GM18502 (cell line): ENCODE measurements around the gene RHOV.
"Not testable (repeated sequence)": the region's sequence is repeated elsewhere in the genome, so short reads cannot be mapped to it uniquely, and the experiment has no call there.

Experiments
- ATAC-seq: cut with Tn5 transposase; IDR thresholded peaks from one replicate; pipeline ENCODE4 v1.9.1; 2021; ENCODE audit warnings: mild to moderate bottlenecking; ENCODE audit not compliant: unreplicated experiment, poor library complexity

RHOV gene

DNA sequence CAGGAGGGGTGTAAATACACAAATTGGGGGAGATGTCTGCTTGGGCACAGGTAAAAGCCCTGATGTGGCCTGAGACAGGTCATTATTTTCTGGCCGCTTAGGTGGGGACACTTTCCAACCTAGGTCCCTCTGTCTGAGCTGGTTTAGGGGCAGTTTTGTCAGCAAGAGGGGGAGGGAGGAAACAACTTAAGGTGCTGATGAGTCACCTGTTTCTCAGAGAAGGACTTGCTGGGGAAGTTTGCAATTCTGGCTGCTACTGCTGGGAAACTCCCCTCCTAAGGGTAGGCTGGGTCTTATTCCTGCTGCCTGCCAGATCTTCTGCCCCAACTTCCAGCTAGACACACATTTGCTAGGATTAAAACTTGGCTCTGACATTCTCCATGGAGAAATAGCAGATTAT is 4.8 kb upstream of the RHOV start:
- ATAC-seq: peak; percentile 63

DNA sequence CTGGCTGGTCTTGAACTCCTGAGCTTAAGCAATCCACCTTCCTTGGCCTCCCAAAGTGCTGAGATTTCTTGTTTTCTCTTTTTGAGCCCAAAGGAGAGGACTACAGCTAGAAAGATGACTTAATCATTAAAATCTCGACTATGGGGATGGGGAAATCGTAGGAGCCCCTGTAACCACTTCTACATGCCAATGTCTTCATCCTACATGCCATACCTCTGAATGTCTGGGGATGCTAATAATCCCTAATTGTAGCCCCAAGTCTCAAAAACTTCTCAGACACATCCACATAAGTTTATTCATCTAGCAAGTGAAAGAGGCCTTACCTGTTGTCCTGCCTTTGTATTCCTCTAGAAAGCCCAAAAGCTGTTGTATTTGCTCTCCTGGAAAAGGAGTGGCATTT is 3.7 kb upstream of the RHOV start:
- ATAC-seq: no peak

DNA sequence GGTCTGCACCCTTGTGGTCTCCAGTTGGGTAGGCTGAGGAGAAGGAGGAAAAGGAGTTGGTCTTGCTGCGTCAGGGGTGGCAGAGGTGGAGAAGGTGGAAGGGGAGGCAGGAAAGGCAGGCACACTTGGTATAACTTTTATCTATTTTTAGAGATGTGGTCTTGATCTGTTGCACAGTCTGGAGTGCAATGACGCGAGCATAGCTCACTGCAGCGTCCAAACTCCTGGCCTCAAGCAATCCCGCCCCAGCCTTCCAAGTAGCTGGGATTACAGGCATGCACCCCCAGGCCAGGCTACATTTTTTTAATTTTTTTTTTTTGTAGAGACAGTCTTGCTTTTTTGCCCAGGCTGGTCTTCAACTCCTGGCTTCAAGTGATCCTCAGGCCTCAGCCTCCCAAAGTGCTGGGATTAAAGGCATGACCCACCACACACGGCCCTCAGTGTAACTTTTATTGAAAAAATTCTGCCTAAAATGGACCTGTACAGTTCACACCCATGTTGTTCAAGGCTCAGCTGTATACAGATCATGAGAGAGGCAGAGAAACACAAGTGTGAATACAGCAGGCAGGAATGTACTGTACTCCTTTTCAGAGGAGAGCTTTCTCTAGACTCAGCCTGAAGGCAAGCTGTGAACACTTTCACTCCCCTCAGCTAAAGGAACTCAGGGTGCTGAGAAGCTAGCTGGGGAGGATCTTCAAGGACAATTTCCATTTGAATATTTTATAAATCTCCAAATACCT is 2.1 kb upstream of the RHOV start:
- ATAC-seq: no peak

DNA sequence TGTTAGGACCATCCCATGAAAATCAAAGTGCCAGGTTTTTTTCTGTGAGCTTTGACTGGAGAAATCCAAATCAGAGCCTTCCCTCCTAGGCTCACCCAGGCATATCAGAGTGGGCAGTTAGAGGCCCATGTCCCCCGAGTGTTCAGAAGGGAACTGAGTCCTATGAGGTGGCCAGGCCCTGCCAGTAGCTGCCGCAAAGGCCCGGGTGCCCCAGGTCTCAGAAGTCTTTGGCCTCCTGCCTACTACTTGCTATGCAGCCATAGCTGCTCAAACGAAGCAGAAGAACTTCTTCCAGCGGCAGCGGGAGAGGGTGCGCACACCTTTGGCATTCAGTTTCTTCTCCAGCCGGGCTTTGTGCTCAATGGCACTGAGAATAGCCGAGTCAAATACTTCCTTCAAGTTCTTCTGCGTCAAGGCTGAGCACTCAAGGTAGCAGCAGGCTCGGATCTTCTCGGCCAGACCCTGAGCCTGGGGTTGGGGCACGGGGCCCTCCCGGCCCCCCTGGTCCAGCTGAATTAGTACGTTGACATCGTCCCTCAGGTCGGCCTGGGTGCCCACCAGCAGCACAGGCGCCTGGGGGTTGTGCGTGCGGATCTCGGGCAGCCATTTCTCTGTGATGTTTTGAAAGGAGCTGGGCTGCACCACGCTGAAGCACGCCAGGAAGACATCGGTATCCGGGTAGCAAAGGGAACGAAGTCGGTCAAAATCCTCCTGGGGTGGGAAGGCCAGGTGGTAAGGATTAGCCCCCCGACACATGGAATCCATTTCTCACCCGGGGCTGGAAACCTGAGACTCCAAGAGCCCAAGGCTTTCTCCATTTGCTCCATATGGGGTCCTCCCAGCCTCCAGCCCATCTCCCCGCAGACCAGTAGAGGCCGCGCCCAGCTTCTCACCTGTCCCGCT is 992 bp downstream of the RHOV start:
- ATAC-seq: no peak

DNA sequence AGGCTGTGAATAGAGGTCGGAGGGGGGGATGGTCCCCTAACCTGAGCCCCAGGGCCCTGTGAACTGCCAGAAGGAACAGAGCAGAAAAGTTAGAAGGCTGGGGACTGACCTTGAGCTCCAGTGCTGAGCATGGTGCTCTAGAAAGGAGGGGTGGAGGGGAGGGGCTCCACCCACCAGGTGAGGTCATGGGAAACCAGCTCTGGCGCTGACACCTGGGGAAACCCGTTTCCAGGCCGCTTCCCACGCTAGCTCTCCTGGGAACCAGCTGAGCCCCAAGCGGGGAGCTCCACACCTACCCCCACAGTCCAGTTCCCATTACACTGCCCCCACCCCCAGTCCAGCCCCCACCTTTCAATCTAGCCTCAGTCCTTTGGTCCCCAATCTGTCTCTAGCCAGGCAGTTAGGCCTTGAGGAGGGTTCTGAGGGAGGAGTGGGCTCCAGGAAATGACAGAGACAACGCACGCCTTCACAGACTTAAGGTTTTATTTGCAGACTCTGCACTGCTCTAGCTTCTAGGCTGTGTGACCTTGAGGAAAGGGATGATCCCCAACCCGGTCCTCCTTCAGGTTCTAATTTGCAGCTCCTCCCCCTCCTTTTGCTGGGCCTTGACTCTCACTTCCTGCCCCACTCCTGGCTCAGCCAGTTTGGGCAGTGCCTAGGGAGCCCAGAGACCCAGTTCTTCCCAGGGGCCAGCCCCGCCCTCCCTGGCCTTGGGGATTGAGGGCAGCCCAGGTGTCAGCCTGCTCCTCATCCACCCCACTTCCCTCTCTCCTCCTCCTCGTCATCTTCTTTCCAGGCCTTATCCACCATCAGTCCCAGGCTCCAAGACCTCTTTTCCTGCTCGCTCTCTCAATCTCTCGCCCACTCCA is 2.1 kb downstream of the RHOV start:
- peak; percentile 34 for ATAC-seq

DNA sequence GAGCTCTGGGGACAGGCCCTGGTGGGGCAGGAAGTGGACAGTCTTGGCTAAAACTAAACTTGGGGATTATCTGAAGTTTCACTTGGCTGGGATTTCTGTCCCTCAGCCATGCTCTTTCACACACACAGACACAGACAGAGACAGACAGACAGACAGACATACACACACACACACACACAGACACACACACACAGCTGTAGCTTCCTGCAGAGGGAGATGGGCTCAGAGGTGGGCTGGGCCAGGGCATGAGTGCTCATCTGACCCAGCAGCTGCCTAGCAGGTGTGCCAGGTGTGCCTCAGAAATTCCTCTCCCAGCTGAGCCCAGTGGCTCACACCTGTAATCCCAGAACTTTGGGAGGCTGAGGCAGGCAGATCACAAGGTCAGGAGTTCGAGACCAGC is 3.3 kb downstream of the RHOV start:
- ATAC-seq: no peak

DNA sequence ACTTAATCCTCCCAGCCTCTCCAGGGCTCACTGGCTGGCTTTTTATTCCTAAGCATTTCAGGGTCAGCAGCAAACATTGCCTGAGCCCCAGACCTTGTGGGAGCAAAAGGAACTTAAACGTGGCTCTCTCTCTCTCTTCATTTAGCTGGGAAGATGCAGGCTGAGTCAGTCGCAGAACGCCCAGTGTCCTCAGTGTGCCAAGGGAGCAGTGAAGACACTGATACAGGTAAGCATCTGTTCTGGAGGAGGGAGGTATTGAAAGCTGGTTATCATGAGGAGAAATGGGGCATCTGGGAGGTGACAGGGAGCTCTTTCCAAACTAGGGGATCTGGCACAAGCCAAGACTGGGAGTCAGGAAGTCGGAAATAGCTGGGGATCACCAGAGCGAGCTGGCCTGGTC is 4.3 kb downstream of the RHOV start:
- no peak for ATAC-seq

DNA sequence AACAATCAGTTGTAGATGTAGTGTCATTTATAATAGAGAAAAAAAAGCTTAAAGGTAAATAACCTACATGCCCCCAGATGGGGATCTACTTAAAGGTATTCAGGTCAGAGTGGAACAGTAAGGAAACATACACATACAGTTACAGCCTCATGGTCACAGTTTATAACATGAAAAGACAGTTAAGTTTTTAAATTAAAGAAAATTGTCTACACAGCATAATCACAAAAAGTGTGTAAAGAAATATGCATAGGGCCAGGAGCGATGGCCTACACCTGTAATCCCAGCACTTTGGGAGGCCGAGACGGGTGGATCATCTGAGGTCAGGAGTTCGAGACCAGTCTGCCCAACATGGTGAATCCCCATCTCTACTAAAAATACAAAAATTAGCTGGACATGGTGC is 6.8 kb downstream of the RHOV start:
- ATAC-seq: no peak

DNA sequence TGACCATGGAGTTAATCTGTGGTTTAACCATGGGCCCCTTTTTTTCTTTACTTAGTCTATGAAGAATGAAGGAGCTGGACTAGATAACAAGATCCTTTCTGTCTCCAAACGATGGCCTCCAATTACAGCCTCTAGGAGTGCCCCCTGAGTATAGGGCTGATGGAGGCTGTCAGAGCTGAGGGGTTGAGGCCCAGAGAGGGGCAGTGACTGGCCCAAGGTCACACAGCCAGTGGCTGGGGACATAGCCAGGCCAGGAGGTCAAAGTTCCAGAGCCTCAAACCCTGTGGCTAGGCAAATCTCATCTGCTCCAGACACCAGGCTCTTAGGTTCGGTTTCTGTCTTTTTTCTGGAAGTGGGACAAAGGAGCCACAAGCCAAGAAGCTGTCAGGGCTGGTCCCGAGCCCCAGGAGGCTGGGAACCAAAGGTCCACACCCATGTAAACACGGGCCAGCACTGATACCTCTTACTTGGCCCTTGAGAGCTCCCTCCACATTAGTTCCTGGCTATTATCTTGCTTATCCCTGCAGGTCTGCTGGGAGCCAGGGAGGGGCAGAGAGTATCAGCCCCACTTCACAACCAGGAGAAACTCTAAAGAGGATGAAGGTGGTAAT is 10.3 kb downstream of the RHOV start:
- no peak for ATAC-seq

DNA sequence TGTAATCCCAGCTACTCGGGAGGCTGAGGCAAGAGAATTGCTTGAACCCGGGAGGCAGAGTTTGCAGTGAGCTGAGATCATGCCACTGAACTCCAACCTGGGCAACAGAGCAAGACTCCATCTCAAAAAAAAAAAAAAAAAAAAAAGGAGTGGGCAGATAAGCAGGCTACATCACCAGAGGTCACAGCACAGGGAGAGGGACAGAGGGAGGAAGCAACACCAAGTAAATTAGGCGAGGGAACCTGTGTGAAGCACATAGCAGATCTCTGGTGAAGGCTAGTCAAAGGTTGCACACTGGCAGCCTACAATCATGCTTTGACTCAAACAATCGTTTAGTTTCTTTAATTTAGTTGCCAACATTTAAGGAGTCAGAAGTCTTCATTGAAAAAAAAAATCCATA is 12.9 kb downstream of the RHOV start:
- not testable (repeated sequence) for ATAC-seq

DNA sequence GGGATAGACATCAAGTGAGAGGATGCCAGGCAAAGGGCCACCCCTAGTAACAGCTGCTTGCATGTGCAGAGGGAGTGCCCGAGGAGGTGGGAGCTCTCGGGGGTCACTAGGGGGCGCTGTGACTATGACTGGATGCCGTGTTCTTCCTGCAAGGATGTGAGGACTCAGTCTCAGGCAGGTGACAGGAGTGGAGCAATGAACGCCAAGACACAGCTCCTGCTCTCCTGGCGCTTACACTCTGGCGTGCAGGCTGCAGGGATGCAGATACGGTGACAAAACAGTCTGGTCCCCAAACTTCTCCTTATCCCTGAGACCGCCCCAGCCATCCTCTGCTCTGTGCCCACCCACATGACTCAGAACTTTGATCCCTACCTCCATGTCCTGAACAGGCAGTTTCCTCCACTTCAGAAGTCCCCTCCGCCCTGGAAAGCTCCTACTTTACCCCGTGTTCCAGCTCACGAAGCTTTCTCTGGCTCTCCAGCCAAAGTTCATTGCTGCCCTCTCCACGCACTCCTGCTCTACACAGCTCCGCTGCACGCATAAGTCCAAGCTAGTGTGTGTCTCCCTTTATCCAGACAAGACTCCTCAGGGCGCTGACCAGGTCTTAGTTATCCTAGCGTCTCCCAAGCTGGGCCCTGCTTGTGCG is 14.7 kb downstream of the RHOV start:
- peak; percentile 78 for ATAC-seq

DNA sequence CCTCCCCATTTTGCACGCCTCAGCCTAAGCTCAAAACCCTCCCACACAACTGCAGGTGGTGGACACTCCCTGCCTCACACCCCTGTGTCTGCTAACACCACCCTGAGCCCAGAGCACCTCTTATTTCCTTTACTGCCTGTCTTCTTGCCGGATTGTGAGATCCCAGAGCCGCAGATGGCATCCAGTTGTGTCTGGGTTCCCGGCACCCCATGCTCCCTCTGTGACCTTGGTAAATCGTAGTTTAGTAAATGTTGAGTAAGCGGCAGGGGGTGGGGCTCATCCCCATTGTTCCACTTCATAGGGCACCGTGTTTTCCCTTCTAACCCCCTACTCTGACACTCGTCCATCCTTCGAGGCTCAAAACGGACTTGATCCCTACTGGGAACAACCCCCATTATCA is 15.3 kb downstream of the RHOV start:
- ATAC-seq: no peak

DNA sequence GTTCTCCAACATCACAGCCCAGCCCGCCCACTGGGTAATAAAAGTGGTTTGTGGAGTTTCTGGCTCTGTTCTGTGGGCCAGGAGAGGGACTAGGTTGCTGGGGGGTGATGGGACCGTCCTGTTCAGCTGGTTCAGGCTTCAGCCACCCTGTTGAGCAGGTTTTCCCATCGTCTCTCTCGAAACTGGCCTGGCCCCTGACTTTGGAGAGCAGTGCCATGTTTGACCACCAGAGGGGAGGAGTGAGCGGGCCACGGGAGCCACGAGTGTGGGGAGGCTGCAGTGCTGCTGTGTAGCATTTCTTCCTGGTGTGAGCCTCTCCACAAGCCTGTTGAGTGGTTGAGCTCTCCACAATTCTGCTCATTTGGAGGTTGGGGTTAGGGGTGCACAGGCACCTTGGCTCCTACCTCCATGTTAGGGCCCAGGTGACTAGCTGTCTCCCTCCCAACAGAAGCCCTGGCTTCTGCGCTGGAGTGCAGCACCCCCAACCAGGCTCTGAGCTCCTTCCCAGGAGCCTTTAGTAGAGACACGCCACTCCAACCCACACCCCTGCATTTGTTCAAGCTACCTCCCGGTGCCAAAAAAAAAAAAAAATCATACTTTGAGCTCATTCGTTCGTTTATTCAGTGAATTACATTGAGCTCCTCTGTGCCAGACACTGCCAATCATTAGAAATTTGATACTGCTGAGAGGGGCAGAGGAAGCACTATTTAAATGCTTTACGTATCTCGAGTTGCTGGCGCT is 16.3 kb downstream of the RHOV start:
- ATAC-seq: peak; percentile 78

DNA sequence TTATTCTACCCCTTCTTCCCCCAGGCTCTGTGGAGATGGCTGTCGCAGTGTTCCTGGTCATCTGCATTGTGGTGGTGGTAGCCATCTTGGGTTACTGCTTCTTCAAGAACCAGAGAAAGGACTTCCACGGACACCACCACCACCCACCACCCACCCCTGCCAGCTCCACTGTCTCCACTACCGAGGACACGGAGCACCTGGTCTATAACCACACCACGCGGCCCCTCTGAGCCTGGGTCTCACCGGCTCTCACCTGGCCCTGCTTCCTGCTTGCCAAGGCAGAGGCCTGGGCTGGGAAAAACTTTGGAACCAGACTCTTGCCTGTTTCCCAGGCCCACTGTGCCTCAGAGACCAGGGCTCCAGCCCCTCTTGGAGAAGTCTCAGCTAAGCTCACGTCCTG is 17.3 kb downstream of the RHOV start:
- no peak for ATAC-seq

DNA sequence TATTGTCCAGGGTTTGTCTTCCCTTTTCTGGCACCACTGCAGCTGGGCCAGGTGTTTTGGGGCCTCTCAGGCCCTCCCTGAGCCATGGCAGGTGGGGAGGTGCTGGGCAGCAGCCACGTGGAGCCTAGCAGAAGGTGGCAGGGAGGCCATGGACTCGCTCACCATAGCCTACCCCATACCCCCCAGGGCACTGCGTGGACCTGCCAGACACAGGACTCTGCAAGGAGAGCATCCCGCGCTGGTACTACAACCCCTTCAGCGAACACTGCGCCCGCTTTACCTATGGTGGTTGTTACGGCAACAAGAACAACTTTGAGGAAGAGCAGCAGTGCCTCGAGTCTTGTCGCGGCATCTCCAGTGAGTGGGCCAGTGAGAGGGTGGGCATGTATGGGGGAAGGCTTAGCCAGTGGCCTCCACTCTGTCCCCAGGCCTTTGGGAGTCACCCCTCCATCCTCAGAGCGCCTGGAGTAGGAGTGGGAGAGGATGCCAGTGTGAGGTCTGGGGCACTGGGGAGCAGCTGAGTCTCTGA is 18.3 kb downstream of the RHOV start:
- ATAC-seq: no peak

DNA sequence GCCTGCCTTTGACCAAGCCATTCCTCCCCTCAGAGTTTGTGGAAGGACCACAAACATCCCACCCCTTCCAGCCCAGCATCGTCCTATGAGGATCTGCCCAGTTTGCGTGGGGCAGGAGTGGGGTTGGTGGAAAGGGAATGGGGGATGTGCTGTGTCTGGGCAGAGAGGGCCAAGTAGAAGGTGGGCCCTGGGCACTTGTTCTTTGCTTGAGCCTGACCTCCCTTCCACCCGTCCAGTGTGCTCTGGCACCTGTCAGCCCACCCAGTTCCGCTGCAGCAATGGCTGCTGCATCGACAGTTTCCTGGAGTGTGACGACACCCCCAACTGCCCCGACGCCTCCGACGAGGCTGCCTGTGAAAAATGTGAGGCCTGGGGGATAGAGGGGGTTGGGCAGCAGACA is 19.9 kb downstream of the RHOV start:
- no peak for ATAC-seq

DNA sequence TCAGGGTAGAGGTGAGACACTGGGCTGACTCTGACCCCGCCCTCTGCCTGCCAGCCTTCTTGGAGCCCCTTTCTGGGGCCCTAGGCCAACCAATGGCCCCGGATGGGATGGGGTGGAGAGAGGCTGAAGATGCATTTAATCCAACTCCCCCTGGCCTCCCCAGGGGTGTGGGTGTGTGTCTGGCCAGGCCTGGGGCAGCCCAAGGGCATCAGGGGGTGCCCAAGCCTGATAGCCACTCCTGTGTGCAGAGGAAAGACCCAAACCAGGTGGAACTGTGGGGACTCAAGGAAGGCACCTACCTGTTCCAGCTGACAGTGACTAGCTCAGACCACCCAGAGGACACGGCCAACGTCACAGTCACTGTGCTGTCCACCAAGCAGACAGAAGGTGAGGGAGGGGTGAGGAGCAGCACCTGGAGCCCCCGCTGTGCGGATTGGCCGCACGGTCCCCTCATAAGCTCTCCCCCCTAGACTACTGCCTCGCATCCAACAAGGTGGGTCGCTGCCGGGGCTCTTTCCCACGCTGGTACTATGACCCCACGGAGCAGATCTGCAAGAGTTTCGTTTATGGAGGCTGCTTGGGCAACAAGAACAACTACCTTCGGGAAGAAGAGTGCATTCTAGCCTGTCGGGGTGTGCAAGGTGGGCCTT is 20.7 kb downstream of the RHOV start:
- no peak for ATAC-seq

DNA sequence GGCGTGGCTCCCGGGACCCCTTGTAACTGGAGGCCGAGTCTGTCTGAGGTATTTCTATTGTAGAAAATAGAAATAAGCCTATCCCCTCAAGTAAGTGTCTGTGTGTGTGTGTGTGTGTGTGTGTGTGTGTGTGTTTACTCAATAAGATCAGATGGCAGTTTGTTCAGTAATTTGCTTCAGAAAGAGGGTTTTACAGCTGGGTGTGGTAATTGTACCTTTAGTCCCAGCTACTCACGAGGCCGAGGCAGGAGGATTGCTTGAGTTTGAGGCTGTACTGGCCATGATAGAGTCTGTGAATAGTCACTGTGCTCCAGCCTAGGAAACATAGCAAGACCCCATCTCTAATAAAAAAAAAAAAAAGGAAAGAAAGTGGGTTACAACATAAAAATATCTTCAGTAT is 21.5 kb downstream of the RHOV start:
- ATAC-seq: no peak
